Measurements from ENCODE around the gene CD300LF. TPM values are rescaled to one million over a fixed set of nuclear protein-coding genes. Genes with fewer than 3 reads are reported as not detected.
A peak's percentile ranks its signal among the peaks of the same experiment; 100 is the strongest.

CD300LF gene
- total RNA-seq, 1 experiment from 2014 or later = 2.4 TPM

GRCh38 chr17:74748529-74749278 is 36.0 kb upstream of the CD300LF start, which contains the start of gene NHERF1:
Gene NHERF1, plus strand, starts transcription at chr17:74748628. Its CDS starts 219 bp downstream, at chr17:74748847.
- H3K4me3 ChIP-seq (ENCODE audit: low read depth, low read length) = peak within 1 kb of the TSS; percentile 99
- no peaks in the 10 kb centered on the region for H3K9me3 ChIP-seq
- no peaks in the 10 kb centered on the region for H3K27me3 ChIP-seq (replicated peaks; ENCODE audit: control insufficient read depth, insufficient read depth, low read length)
- Mint-ChIP-seq H3K4me1 (ENCODE audit: low read depth, unreplicated experiment) (peaks cover 56% of the 10 kb centered on the region), H3K36me3 (ENCODE audit: insufficient read depth, unreplicated experiment) (peaks cover 49% of the 10 kb centered on the region), H3K9me3 (ENCODE audit: unreplicated experiment) (peaks cover 10% of the 10 kb centered on the region), H3K27me3 (ENCODE audit: insufficient read depth, unreplicated experiment) (no peaks in the 10 kb centered on the region), H3K4me3 (ENCODE audit: unreplicated experiment) (peak within 1 kb of the TSS; percentile 98), H3K27ac (ENCODE audit: unreplicated experiment) (peak within 1 kb of the TSS; percentile 87)
- intact Hi-C loops (cut with micrococcal nuclease; ENCODE audit: unreplicated experiment) = loop anchor here (1.0 to 5.0 kb wide), 4 partner anchors 12 to 204 kb away; no protein-coding TSS in a partner anchor
- peak; percentile 93 to 99 for DNase-seq
- CTCF ChIA-PET = interaction anchor here (1.0 to 8.1 kb wide), 10 partner anchors 10 to 91 kb away, joined by 3 to 102 read pairs (median 10); partner anchors contain the start of genes NAT9 and RAB37
- POLR2A ChIA-PET = interaction anchor here (0.6 to 2.4 kb wide), 8 partner anchors 11 to 124 kb away, joined by 3 to 40 read pairs (median 9); partner anchors contain the start of genes FDXR, NAT9 and RAB37
- peaks cover 6% of the 10 kb centered on the region; the same call in 1 of the 2 replicates for H3K36me3 ChIP-seq (ENCODE audit: control insufficient read depth, insufficient read depth, low read length)
- peaks cover 65% of the 10 kb centered on the region for H3K4me1 ChIP-seq
- peak in 1 of 2 experiments; percentile 55 for TF ChIP-seq CTCF (IDR thresholded peaks at IDR 0.05; ENCODE audit: insufficient read depth in 1 of 2, low read depth in 1 of 2, low read length in 1 of 2, severe bottlenecking in 1 of 2, unreplicated experiment in 1 of 2)
- TSS peak; percentile 55 for BruUV-seq (replicated peaks)

- DNase-seq = no peak
- Mint-ChIP-seq H3K27ac (ENCODE audit: unreplicated experiment) (no peak overlapping the region), H3K9me3 (ENCODE audit: unreplicated experiment) (peaks cover 10% of the 10 kb centered on the region), H3K36me3 (ENCODE audit: insufficient read depth, unreplicated experiment) (peaks cover 44% of the 10 kb centered on the region), H3K4me1 (ENCODE audit: low read depth, unreplicated experiment) (peaks cover 55% of the 10 kb centered on the region), H3K27me3 (ENCODE audit: insufficient read depth, unreplicated experiment) (no peaks in the 10 kb centered on the region), H3K4me3 (ENCODE audit: unreplicated experiment) (peak overlapping the region; percentile 98)
- BruUV-seq (replicated peaks) = no TSS peak
- POLR2A ChIA-PET = no interaction called here
- Histone ChIP-seq H3K27me3 (replicated peaks; ENCODE audit: control insufficient read depth, insufficient read depth, low read length) (no peaks in the 10 kb centered on the region), H3K4me1 (peaks cover 60% of the 10 kb centered on the region), H3K4me3 (ENCODE audit: low read depth, low read length) (peak overlapping the region; percentile 32), H3K36me3 (ENCODE audit: control insufficient read depth, insufficient read depth, low read length) (peaks cover 6% of the 10 kb centered on the region; the same call in 1 of the 2 replicates), H3K9me3 (no peaks in the 10 kb centered on the region)
- peak in 1 of 2 experiments; percentile 16 for TF ChIP-seq CTCF (IDR thresholded peaks at IDR 0.05; ENCODE audit: insufficient read depth in 1 of 2, low read depth in 1 of 2, low read length in 1 of 2, severe bottlenecking in 1 of 2, unreplicated experiment in 1 of 2)
- intact Hi-C loops (cut with micrococcal nuclease; ENCODE audit: unreplicated experiment) = loop anchor here (1.0 to 5.0 kb wide), 4 partner anchors 12 to 204 kb away; no protein-coding TSS in a partner anchor
- CTCF ChIA-PET = interaction anchor here (8.1 kb wide), 1 partner anchor 11 kb away, joined by 102 read pairs; no protein-coding TSS in a partner anchor
These were observed 35.5 kb upstream of the CD300LF start for GRCh38 chr17:74748279-74748528.

GRCh38 chr17:74746922-74747321 is 34.2 kb upstream of the CD300LF start:
- no peak overlapping the region for H3K4me3 ChIP-seq (ENCODE audit: low read depth, low read length)
- DNase-seq = peak; percentile 56 to 73
- no peak for TF ChIP-seq CTCF (IDR thresholded peaks at IDR 0.05; ENCODE audit: insufficient read depth in 1 of 2, low read depth in 1 of 2, low read length in 1 of 2, severe bottlenecking in 1 of 2, unreplicated experiment in 1 of 2)
- Mint-ChIP-seq H3K27me3 (ENCODE audit: insufficient read depth, unreplicated experiment) (no peaks in the 10 kb centered on the region), H3K4me3 (ENCODE audit: unreplicated experiment) (peak overlapping the region; percentile 98), H3K4me1 (ENCODE audit: low read depth, unreplicated experiment) (peaks cover 44% of the 10 kb centered on the region), H3K9me3 (ENCODE audit: unreplicated experiment) (no peaks in the 10 kb centered on the region), H3K27ac (ENCODE audit: unreplicated experiment) (peak overlapping the region; percentile 73), H3K36me3 (ENCODE audit: insufficient read depth, unreplicated experiment) (peaks cover 34% of the 10 kb centered on the region)
- intact Hi-C loops (cut with micrococcal nuclease; ENCODE audit: unreplicated experiment) = loop anchor here (5.0 kb wide), 1 partner anchor 205 kb away; no protein-coding TSS in a partner anchor
- peaks cover 4% of the 10 kb centered on the region; the same call in 1 of the 2 replicates for H3K36me3 ChIP-seq (ENCODE audit: control insufficient read depth, insufficient read depth, low read length)
- H3K27me3 ChIP-seq (replicated peaks; ENCODE audit: control insufficient read depth, insufficient read depth, low read length) = no peaks in the 10 kb centered on the region
- BruUV-seq (replicated peaks) = no TSS peak
- peaks cover 49% of the 10 kb centered on the region for H3K4me1 ChIP-seq
- POLR2A ChIA-PET = interaction anchor here (0.6 to 1.4 kb wide), 4 partner anchors 11 to 126 kb away, joined by 3 to 4 read pairs (median 4); partner anchors contain the start of gene FDXR
- CTCF ChIA-PET = interaction anchor here (0.8 to 8.1 kb wide), 10 partner anchors 10 to 126 kb away, joined by 3 to 102 read pairs (median 13); partner anchors contain the start of genes FDXR, NAT9 and RAB37
- H3K9me3 ChIP-seq = no peaks in the 10 kb centered on the region
